NCI-H2196 (cell line): Measurements from ENCODE around the gene NBPF3.
"Not testable (repeated sequence)": the region's sequence is repeated elsewhere in the genome, so short reads cannot be mapped to it uniquely, and the experiment has no call there.

ENCODE experiments used
- DNase-seq: peaks from one replicate; lab custom pipeline; 2025; ENCODE audit not compliant: unreplicated experiment; lab: John Stamatoyannopoulos, UW

NBPF3 gene

GRCh38 chr1:21438646-21439312 is 1.2 kb upstream of the NBPF3 start:
- DNase-seq = not testable (repeated sequence)

GRCh38 chr1:21439345-21439720 is 604 bp upstream of the NBPF3 start:
- no peak for DNase-seq

- not testable (repeated sequence) for DNase-seq
These were observed 741 bp downstream of the NBPF3 start for GRCh38 chr1:21440630-21441125.

GRCh38 chr1:21446647-21447046 is 6.7 kb downstream of the NBPF3 start:
- DNase-seq = not testable (repeated sequence)

GRCh38 chr1:21447311-21447710 is 7.4 kb downstream of the NBPF3 start:
- no peak for DNase-seq

- DNase-seq = no peak
These were observed 10.0 kb downstream of the NBPF3 start for GRCh38 chr1:21449906-21450305.

- no peak for DNase-seq
These were observed 11.3 kb downstream of the NBPF3 start for GRCh38 chr1:21451212-21451611.

GRCh38 chr1:21451981-21452411 is 12.1 kb downstream of the NBPF3 start:
- no peak for DNase-seq

- not testable (repeated sequence) for DNase-seq
These were observed 14.2 kb downstream of the NBPF3 start for GRCh38 chr1:21453964-21454614.

GRCh38 chr1:21454904-21455303 is 15.0 kb downstream of the NBPF3 start:
- not testable (repeated sequence) for DNase-seq

- DNase-seq = no peak
These were observed 17.7 kb downstream of the NBPF3 start for GRCh38 chr1:21457654-21458053.

GRCh38 chr1:21465127-21465526 is 25.2 kb downstream of the NBPF3 start:
- not testable (repeated sequence) for DNase-seq

- not testable (repeated sequence) for DNase-seq
These were observed 28.0 kb downstream of the NBPF3 start for GRCh38 chr1:21467946-21468345.

GRCh38 chr1:21468599-21468998 is 28.7 kb downstream of the NBPF3 start:
- DNase-seq = no peak

GRCh38 chr1:21469581-21469980 is 29.6 kb downstream of the NBPF3 start:
- DNase-seq = no peak

GRCh38 chr1:21472861-21473260 is 32.9 kb downstream of the NBPF3 start:
- DNase-seq = no peak

- DNase-seq = no peak
These were observed 38.4 kb downstream of the NBPF3 start for GRCh38 chr1:21478356-21478755.

- DNase-seq = not testable (repeated sequence)
These were observed 43.9 kb downstream of the NBPF3 start for GRCh38 chr1:21483881-21484280.

- no peak for DNase-seq
These were observed 49.2 kb downstream of the NBPF3 start for GRCh38 chr1:21489146-21489545.

GRCh38 chr1:21490774-21491487 is 51.0 kb downstream of the NBPF3 start:
- peak; percentile 15 for DNase-seq

- peak; percentile 12 for DNase-seq
These were observed 51.8 kb downstream of the NBPF3 start for GRCh38 chr1:21491488-21492355.
